Measurements from ENCODE around the gene KIRREL3.

DNA sequence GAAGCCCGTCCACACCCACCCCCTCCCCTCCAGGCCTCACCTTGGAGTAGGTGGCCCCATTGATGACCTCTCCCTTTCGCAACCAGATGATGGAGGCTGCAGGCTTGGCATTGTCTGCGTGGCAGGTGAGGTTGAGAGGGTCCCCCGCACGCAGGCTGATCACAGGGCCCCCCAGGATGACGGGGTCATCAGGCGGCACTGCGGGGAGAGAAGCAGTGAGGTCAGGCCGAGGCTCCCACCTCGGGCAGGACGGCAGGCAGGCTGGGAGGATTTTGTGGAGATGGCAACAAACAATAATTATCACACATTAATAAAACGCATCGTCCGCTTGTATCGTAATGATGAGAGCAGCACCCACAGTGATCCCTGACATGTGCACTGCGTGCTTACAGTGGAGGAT, 527.3 kb downstream of the KIRREL3 start:
- TF ChIP-seq POLR2AphosphoS5 (IDR thresholded peaks at IDR 0.05) = no peak
- TF ChIP-seq, protein P1, sequence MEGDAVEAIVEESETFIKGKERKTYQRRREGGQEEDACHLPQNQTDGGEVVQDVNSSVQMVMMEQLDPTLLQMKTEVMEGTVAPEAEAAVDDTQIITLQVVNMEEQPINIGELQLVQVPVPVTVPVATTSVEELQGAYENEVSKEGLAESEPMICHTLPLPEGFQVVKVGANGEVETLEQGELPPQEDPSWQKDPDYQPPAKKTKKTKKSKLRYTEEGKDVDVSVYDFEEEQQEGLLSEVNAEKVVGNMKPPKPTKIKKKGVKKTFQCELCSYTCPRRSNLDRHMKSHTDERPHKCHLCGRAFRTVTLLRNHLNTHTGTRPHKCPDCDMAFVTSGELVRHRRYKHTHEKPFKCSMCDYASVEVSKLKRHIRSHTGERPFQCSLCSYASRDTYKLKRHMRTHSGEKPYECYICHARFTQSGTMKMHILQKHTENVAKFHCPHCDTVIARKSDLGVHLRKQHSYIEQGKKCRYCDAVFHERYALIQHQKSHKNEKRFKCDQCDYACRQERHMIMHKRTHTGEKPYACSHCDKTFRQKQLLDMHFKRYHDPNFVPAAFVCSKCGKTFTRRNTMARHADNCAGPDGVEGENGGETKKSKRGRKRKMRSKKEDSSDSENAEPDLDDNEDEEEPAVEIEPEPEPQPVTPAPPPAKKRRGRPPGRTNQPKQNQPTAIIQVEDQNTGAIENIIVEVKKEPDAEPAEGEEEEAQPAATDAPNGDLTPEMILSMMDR (IDR thresholded peaks at IDR 0.05) = no peak
- TF ChIP-seq POLR2A (IDR thresholded peaks at IDR 0.05) = no peak
- no peak for TF ChIP-seq EP300 (IDR thresholded peaks at IDR 0.05; ENCODE audit: low read depth)
